ENCODE results near the gene MCHR1.

Gene MCHR1

GRCh38 chr22:40723396-40723933 lies 44.2 kb downstream of the MCHR1 start:
- no peak for DNase-seq (ENCODE audit: extremely low read depth in 1 of 2, low read depth in 1 of 2)

- no peak for DNase-seq (ENCODE audit: extremely low read depth in 1 of 2, low read depth in 1 of 2)
Observed at GRCh38 chr22:40726514-40726913, 47.2 kb downstream of the MCHR1 start.

- no peak for DNase-seq (ENCODE audit: extremely low read depth in 1 of 2, low read depth in 1 of 2)
Observed at GRCh38 chr22:40727070-40727963, 48.0 kb downstream of the MCHR1 start.

- DNase-seq (ENCODE audit: extremely low read depth in 1 of 2, low read depth in 1 of 2) = no peak
Observed at GRCh38 chr22:40727964-40728615, 48.8 kb downstream of the MCHR1 start.

GRCh38 chr22:40728731-40729189 lies 49.5 kb downstream of the MCHR1 start:
- DNase-seq (ENCODE audit: extremely low read depth in 1 of 2, low read depth in 1 of 2) = peak in 1 of 2 donors; percentile 31

- no peak for DNase-seq (ENCODE audit: extremely low read depth in 1 of 2, low read depth in 1 of 2)
Observed at GRCh38 chr22:40729284-40729683, 50.0 kb downstream of the MCHR1 start.

Data from activated CD8-positive, alpha-beta memory T cell treated with anti-CD3 and anti-CD28 coated beads for 1 hour (primary cell).